ENCODE measurements around the gene ARFIP2. TPM values are rescaled to one million over a fixed set of nuclear protein-coding genes. Genes with fewer than 3 reads are reported as not detected.
"Not testable (repeated sequence)": the region's sequence is repeated elsewhere in the genome, so short reads cannot be mapped to it uniquely, and the experiment has no call there.

The ARFIP2 gene
- polyA plus RNA-seq (2013, experiment 1 of 2; ENCODE audit: insufficient read length) = 56.8 TPM
- polyA plus RNA-seq (2013, experiment 2 of 2; ENCODE audit: insufficient read length) = 57.0 TPM

- DNase-seq = peak; percentile 98
Observed at GRCh38 chr11:6481012-6481923, at the start of gene ARFIP2, which contains the start of gene TIMM10B. Gene ARFIP2 (minus strand): TSS chr11:6481331. CDS start chr11:6480421, 910 bp downstream. Gene TIMM10B (plus strand): TSS chr11:6481501. CDS start chr11:6481517, 16 bp downstream.

GRCh38 chr11:6530848-6531247 lies 49.7 kb upstream of the ARFIP2 start:
- no peak for DNase-seq

- DNase-seq = no peak
Observed at GRCh38 chr11:6529266-6529665, 48.1 kb upstream of the ARFIP2 start.

GRCh38 chr11:6526411-6527135 lies 45.4 kb upstream of the ARFIP2 start:
- no peak for DNase-seq

- peak; percentile 79 for DNase-seq
Observed at GRCh38 chr11:6523253-6523652, 42.1 kb upstream of the ARFIP2 start.

GRCh38 chr11:6521946-6522345 lies 40.8 kb upstream of the ARFIP2 start:
- not testable (repeated sequence) for DNase-seq

GRCh38 chr11:6520265-6520664 lies 39.1 kb upstream of the ARFIP2 start:
- no peak for DNase-seq

GRCh38 chr11:6516865-6517264 lies 35.7 kb upstream of the ARFIP2 start:
- DNase-seq = no peak

GRCh38 chr11:6505577-6506240 lies 24.6 kb upstream of the ARFIP2 start:
- peak; percentile 73 for DNase-seq

- no peak for DNase-seq
Observed at GRCh38 chr11:6504166-6504565, 23.0 kb upstream of the ARFIP2 start.

- no peak for DNase-seq
Observed at GRCh38 chr11:6502382-6502781, 21.3 kb upstream of the ARFIP2 start.

- no peak for DNase-seq
Observed at GRCh38 chr11:6498544-6498943, 17.4 kb upstream of the ARFIP2 start.

GRCh38 chr11:6498121-6498520 lies 17.0 kb upstream of the ARFIP2 start:
- DNase-seq = no peak

GRCh38 chr11:6497069-6497839 lies 16.1 kb upstream of the ARFIP2 start, which contains the start of gene DNHD1:
Gene DNHD1 (plus strand): TSS chr11:6497280. CDS start chr11:6498216, 936 bp downstream.
- DNase-seq = no peak

GRCh38 chr11:6489306-6489705 lies 8.2 kb upstream of the ARFIP2 start:
- DNase-seq = no peak

GRCh38 chr11:6488821-6489220 lies 7.7 kb upstream of the ARFIP2 start:
- no peak for DNase-seq

- no peak for DNase-seq
Observed at GRCh38 chr11:6488342-6488741, 7.2 kb upstream of the ARFIP2 start.

- DNase-seq = no peak
Observed at GRCh38 chr11:6486938-6487337, 5.8 kb upstream of the ARFIP2 start.

GRCh38 chr11:6486256-6486655 lies 5.1 kb upstream of the ARFIP2 start:
- no peak for DNase-seq

- DNase-seq = no peak
Observed at GRCh38 chr11:6485661-6486060, 4.5 kb upstream of the ARFIP2 start.

- DNase-seq = no peak
Observed at GRCh38 chr11:6483015-6483414, 1.9 kb upstream of the ARFIP2 start.

- no peak for DNase-seq
Observed at GRCh38 chr11:6482441-6482840, 1.3 kb upstream of the ARFIP2 start.
